ENCODE measurements around the gene SNRNP48. TPM values are rescaled to one million over a fixed set of nuclear protein-coding genes. Genes with fewer than 3 reads are reported as not detected.

The SNRNP48 gene
- total and polyA plus RNA-seq, 2 donors (not counting 3 experiments of a cell fraction or from before 2014, with no cell fraction given) = 4.2 to 13.2 TPM

- Histone ChIP-seq H3K9ac (replicated peaks; ENCODE audit: extremely low read depth, insufficient read depth, low read length) (no peak overlapping the region), H2AFZ (ENCODE audit: low read depth, low read length) (no peak overlapping the region), H3K4me3 (replicated peaks in 1 of 3; ENCODE audit: insufficient read depth in 1 of 3, low read depth in 1 of 3, low read length in 3 of 3) (no peak overlapping the region), H3K9me3 (replicated peaks; ENCODE audit: control insufficient read depth, insufficient read depth, low read length) (no peaks in the 10 kb centered on the region), H3K79me2 (ENCODE audit: control insufficient read depth, insufficient read depth, low read length) (no peaks in the 10 kb centered on the region), H3K4me2 (ENCODE audit: insufficient read depth, low read length) (no peak overlapping the region), H4K20me1 (replicated peaks; ENCODE audit: control insufficient read depth, extremely low read depth, insufficient read depth, low read length) (no peaks in the 10 kb centered on the region), H3K9me1 (replicated peaks; ENCODE audit: control insufficient read depth, extremely low read depth, insufficient read depth, low read length) (no peaks in the 10 kb centered on the region), H3K36me3 (ENCODE audit: control insufficient read depth in 2 of 2, extremely low read depth in 1 of 2, insufficient read depth in 2 of 2, low read length in 2 of 2) (no peaks in the 10 kb centered on the region), H3K27me3 (ENCODE audit: control insufficient read depth in 2 of 2, insufficient read depth in 2 of 2, low read length in 2 of 2) (peaks cover 2 to 4% of the 10 kb centered on the region in 2 experiments), H3K27ac (ENCODE audit: insufficient read depth, low read depth, low read length) (no peak overlapping the region), H3K4me1 (ENCODE audit: control insufficient read depth, extremely low read depth, insufficient read depth, low read length) (no peaks in the 10 kb centered on the region)
- dilution Hi-C loops (cut with MboI; ENCODE audit: extremely low pct_ligation_motif_present, low sequenced_read_pairs) = no loop called here
- TF ChIP-seq POLR2A (IDR thresholded peaks at IDR 0.05; ENCODE audit: low read depth, low read length) (no peak), MAX (IDR thresholded peaks at IDR 0.05; ENCODE audit: insufficient read depth, insufficient read length) (no peak), FOS (IDR thresholded peaks at IDR 0.05; ENCODE audit: borderline replicate concordance, insufficient read depth, low read length) (no peak), EZH2 (IDR thresholded peaks at IDR 0.05; ENCODE audit: borderline replicate concordance, low read depth, low read length, severe bottlenecking) (no peak)
- ChIA-PET CTCF (interaction anchor here (0.7 to 1.5 kb wide), 2 partner anchors 437 to 1075 kb away, joined by 3 read pairs; no protein-coding TSS in a partner anchor), POLR2A (no interaction called here)
- no peak for FAIRE-seq
- BruUV-seq (replicated peaks) = no TSS peak
- intact Hi-C loops (cut with micrococcal nuclease) = no loop called here
- DNase-seq (ENCODE audit: low read depth, low spot score) = no peak
These were observed 31.8 kb downstream of the SNRNP48 start for GRCh38 chr6:7621761-7622160.

- POLR2A ChIA-PET = no interaction called here
- FAIRE-seq (peak; percentile 8), DNase-seq (ENCODE audit: low read depth, low spot score) (peak; percentile 5)
- Histone ChIP-seq H3K9me3 (replicated peaks; ENCODE audit: control insufficient read depth, insufficient read depth, low read length) (no peaks in the 10 kb centered on the region), H3K36me3 (ENCODE audit: control insufficient read depth in 2 of 2, extremely low read depth in 1 of 2, insufficient read depth in 2 of 2, low read length in 2 of 2) (no peaks in the 10 kb centered on the region), H3K4me3 (replicated peaks in 1 of 3; ENCODE audit: insufficient read depth in 1 of 3, low read depth in 1 of 3, low read length in 3 of 3) (no peak overlapping the region), H3K4me2 (ENCODE audit: insufficient read depth, low read length) (no peak overlapping the region), H3K9me1 (replicated peaks; ENCODE audit: control insufficient read depth, extremely low read depth, insufficient read depth, low read length) (no peaks in the 10 kb centered on the region), H2AFZ (ENCODE audit: low read depth, low read length) (no peak overlapping the region), H3K79me2 (ENCODE audit: control insufficient read depth, insufficient read depth, low read length) (no peaks in the 10 kb centered on the region), H3K27me3 (ENCODE audit: control insufficient read depth in 2 of 2, insufficient read depth in 2 of 2, low read length in 2 of 2) (peaks cover 3 to 4% of the 10 kb centered on the region in 2 experiments), H3K4me1 (ENCODE audit: control insufficient read depth, extremely low read depth, insufficient read depth, low read length) (no peaks in the 10 kb centered on the region), H3K27ac (ENCODE audit: insufficient read depth, low read depth, low read length) (no peak overlapping the region), H3K9ac (replicated peaks; ENCODE audit: extremely low read depth, insufficient read depth, low read length) (no peak overlapping the region), H4K20me1 (replicated peaks; ENCODE audit: control insufficient read depth, extremely low read depth, insufficient read depth, low read length) (no peaks in the 10 kb centered on the region)
- dilution Hi-C loops (cut with MboI; ENCODE audit: extremely low pct_ligation_motif_present, low sequenced_read_pairs) (no loop called here), intact Hi-C loops (cut with micrococcal nuclease) (no loop called here)
- no peak for TF ChIP-seq FOS (IDR thresholded peaks at IDR 0.05; ENCODE audit: borderline replicate concordance, insufficient read depth, low read length)
- TF ChIP-seq EZH2 (IDR thresholded peaks at IDR 0.05; ENCODE audit: borderline replicate concordance, low read depth, low read length, severe bottlenecking) = no peak
- no peak for TF ChIP-seq JUN (IDR thresholded peaks at IDR 0.05; ENCODE audit: borderline replicate concordance, insufficient read depth, insufficient read length, low read depth)
- peak in 1 of 2 donors; percentile 1 for TF ChIP-seq CTCF (IDR thresholded peaks at IDR 0.05; ENCODE audit: extremely low read depth in 1 of 2, insufficient read depth in 1 of 2, low read depth in 1 of 2, low read length in 2 of 2)
- TF ChIP-seq MAX (IDR thresholded peaks at IDR 0.05; ENCODE audit: insufficient read depth, insufficient read length) = no peak
- no peak for TF ChIP-seq POLR2AphosphoS5 (IDR thresholded peaks at IDR 0.05; ENCODE audit: insufficient read depth, low read depth, low read length)
- no TSS peak for BruUV-seq (replicated peaks)
- CTCF ChIA-PET = interaction anchor here (1.4 kb wide), 1 partner anchor 10 kb away, joined by 11 read pairs; no protein-coding TSS in a partner anchor
These were observed 35.1 kb downstream of the SNRNP48 start for GRCh38 chr6:7624796-7625710.

Measured in endothelial cell of umbilical vein (primary cell).